CD14-positive monocyte (primary cell): ENCODE data around the gene TOR4A. TPM values are rescaled to one million over a fixed set of nuclear protein-coding genes. Genes with fewer than 3 reads are reported as not detected.
A peak's percentile ranks its signal among the peaks of the same experiment; 100 is the strongest.

Experiments used
- DNase-seq, 3 donors: peaks; one replicate each; pipeline ENCODE4 v3.0.0-alpha.2; 2011 to 2022
- H2AFZ ChIP-seq: 2 replicates; pipeline ENCODE4 v1.6.0; 2012; ENCODE audit warnings: mild to moderate bottlenecking, low read depth, low read length, inconsistent platforms; ENCODE audit not compliant: insufficient read depth, poor library complexity, severe bottlenecking
- H3K27ac ChIP-seq, 2 donors: 1 replicate in 1 of 2; 2 replicates in 1 of 2; pipeline ENCODE4 v1.5.1; 2012 to 2013; ENCODE audit warnings: low read length in 2 of 2, control low read depth in 1 of 2, inconsistent platforms in 1 of 2, low read depth in 1 of 2, mild to moderate bottlenecking in 1 of 2
- H3K27me3 ChIP-seq, 2 donors: one replicate each; pipeline versions ENCODE4 v1.6.0 to v1.6.1; 2011 to 2013; ENCODE audit warnings: low read length in 2 of 2; ENCODE audit not compliant: control insufficient read depth in 2 of 2, insufficient read depth in 2 of 2
- H3K36me3 ChIP-seq, 2 donors: replicated peaks in 1 of 2; 1 replicate in 1 of 2; 2 replicates in 1 of 2; pipeline versions ENCODE4 v1.5.1 to v1.6.1; 2012 to 2013; ENCODE audit warnings: low read length in 2 of 2, control low read depth in 1 of 2, inconsistent platforms in 1 of 2, mild to moderate bottlenecking in 1 of 2; ENCODE audit not compliant: insufficient read depth in 2 of 2, control insufficient read depth in 1 of 2
- H3K4me1 ChIP-seq, 2 donors: 1 replicate in 1 of 2; 2 replicates in 1 of 2; pipeline versions ENCODE4 v1.5.1 to v1.6.1; 2012 to 2013; ENCODE audit warnings: low read length in 2 of 2, control low read depth in 1 of 2, inconsistent platforms in 1 of 2, mild to moderate bottlenecking in 1 of 2, moderate library complexity in 1 of 2; ENCODE audit not compliant: insufficient read depth in 2 of 2, control insufficient read depth in 1 of 2
- H3K4me2 ChIP-seq: replicated peaks from 2 replicates; pipeline ENCODE3; 2012; ENCODE audit warnings: low read length, moderate library complexity, mild to moderate bottlenecking; ENCODE audit not compliant: poor library complexity, severe bottlenecking; ENCODE audit errors: extremely low read depth
- H3K4me3 ChIP-seq, 3 experiments: fragments of 200-600 bp in 1 of 3; sonication (generic) in 1 of 3; replicated peaks in 1 of 3; 1 replicate in 2 of 3; 2 replicates in 1 of 3; pipeline ENCODE4 v1.5.1; 2011 to 2013; ENCODE audit warnings: low read length in 3 of 3, mild to moderate bottlenecking in 3 of 3, control low read depth in 2 of 3, low read depth in 2 of 3, inconsistent platforms in 1 of 3, moderate library complexity in 1 of 3
- H3K79me2 ChIP-seq: 2 replicates; pipeline ENCODE4 v1.6.0; 2012; ENCODE audit warnings: mild to moderate bottlenecking, control low read depth, inconsistent platforms, low read length, moderate library complexity; ENCODE audit not compliant: insufficient read depth
- H3K9ac ChIP-seq: 2 replicates; pipeline ENCODE4 v1.6.0; 2017; ENCODE audit warnings: low read length, mild to moderate bottlenecking; ENCODE audit not compliant: insufficient read depth, poor library complexity, severe bottlenecking
- H3K9me3 ChIP-seq, 2 donors: replicated peaks in 1 of 2; 1 replicate in 1 of 2; 2 replicates in 1 of 2; pipeline versions ENCODE4 v1.5.1 to v1.6.1; 2012 to 2013; ENCODE audit warnings: low read length in 2 of 2, control low read depth in 1 of 2; ENCODE audit not compliant: control insufficient read depth in 1 of 2, insufficient read depth in 1 of 2
- H4K20me1 ChIP-seq: 2 replicates; pipeline ENCODE4 v1.6.0; 2012; ENCODE audit warnings: mild to moderate bottlenecking, low read length, control low read depth, moderate library complexity; ENCODE audit not compliant: insufficient read depth
- H3K27ac Mint-ChIP-seq, 7 donors: one replicate each; pipeline ENCODE4 v1.8.0; 2020; ENCODE audit warnings: mild to moderate bottlenecking in 7 of 7, mixed read lengths in 7 of 7, moderate library complexity in 6 of 7, inconsistent platforms in 2 of 7
- H3K27me3 Mint-ChIP-seq, 3 donors: one replicate each; pipeline ENCODE4 v1.8.0; 2021 to 2022; ENCODE audit warnings: low read depth in 3 of 3, mild to moderate bottlenecking in 3 of 3, mixed read lengths in 3 of 3, moderate library complexity in 3 of 3, inconsistent platforms in 1 of 3
- H3K36me3 Mint-ChIP-seq, 2 donors: one replicate each; pipeline ENCODE4 v1.8.0; 2020; ENCODE audit warnings: mixed read lengths in 2 of 2, inconsistent platforms in 1 of 2, mild to moderate bottlenecking in 1 of 2
- H3K4me1 Mint-ChIP-seq: one replicate; pipeline ENCODE4 v1.8.0; 2020; ENCODE audit warnings: mild to moderate bottlenecking, mixed read lengths
- H3K4me3 Mint-ChIP-seq, 2 donors: one replicate each; pipeline ENCODE4 v1.8.0; 2020; ENCODE audit warnings: mild to moderate bottlenecking in 2 of 2, mixed read lengths in 2 of 2, moderate library complexity in 1 of 2
- H3K9me3 Mint-ChIP-seq, 7 donors: one replicate each; pipeline ENCODE4 v1.8.0; 2020 to 2022; ENCODE audit warnings: mixed read lengths in 7 of 7, mild to moderate bottlenecking in 6 of 7, moderate library complexity in 6 of 7, inconsistent platforms in 2 of 7
- CTCF ChIP-seq: fragments of 200-600 bp; IDR thresholded peaks from one replicate; pipeline ENCODE4 v1.8.0; 2022; ENCODE audit warnings: antibody characterized with exemption, mild to moderate bottlenecking
- WGBS: methylation state at CpG from one replicate; pipeline ENCODE4 v1.1.5; 2013; ENCODE audit warnings: missing lambda C conversion rate; ENCODE audit not compliant: insufficient coverage; 5-methylcytosine and 5-hydroxymethylcytosine counted together
- intact Hi-C, 2 donors: fragments of 100-400 bp; cut with micrococcal nuclease; formaldehyde crosslinking; loops; one replicate each; pipeline versions ENCODE4 v1.15.0 to v1.15.1; 2023
- polyA plus RNA-seq, 3 donors: library from polyadenylated mRNA; depleted of rRNA in 1 of 3; unstranded in 2 of 3; stranded (reverse) in 1 of 3; fragments of 300-500 nt in 2 of 3; fragments of >200 nt in 1 of 3; fragmentation: Illumina TruSeq in 2 of 3; gene quantifications; 1 replicate in 2 of 3; 2 replicates in 1 of 3; pipeline ENCODE4 v1.2.3, GENCODE V29; 2012 to 2021

Gene TOR4A
- polyA plus RNA-seq, 3 donors, result 13.7 to 17.6 (median 15.4) TPM

- WGBS, result 81% methylated on average over 24 of the region's 40 CpGs
- no peaks in the 10 kb centered on the region for H3K36me3 ChIP-seq
- H3K9me3 ChIP-seq, result no peaks in the 10 kb centered on the region
- intact Hi-C loops, result no loop called here
- H3K27ac ChIP-seq, result no peak overlapping the region
- H3K27me3 Mint-ChIP-seq, result peaks cover 2 to 34% (median 8%) of the 10 kb centered on the region in 3 donors
- H3K79me2 ChIP-seq, result peaks cover 12% of the 10 kb centered on the region
- H3K4me1 ChIP-seq, result peaks cover 22 to 23% of the 10 kb centered on the region in 2 donors
- peaks cover 14% of the 10 kb centered on the region for H3K4me1 Mint-ChIP-seq
- no peaks in the 10 kb centered on the region for H3K27me3 ChIP-seq
- H3K4me3 Mint-ChIP-seq, result no peak overlapping the region
- peaks cover 0 to 2% (median 0%) of the 10 kb centered on the region in 7 donors for H3K9me3 Mint-ChIP-seq
- DNase-seq, result no peak
- H3K36me3 Mint-ChIP-seq, result no peaks in the 10 kb centered on the region
- no peak overlapping the region for H3K4me3 ChIP-seq
- no peak overlapping the region for H2AFZ ChIP-seq
- TF ChIP-seq CTCF, result no peak
- H3K27ac Mint-ChIP-seq, result no peak overlapping the region
- H3K4me2 ChIP-seq, result no peak overlapping the region
- H4K20me1 ChIP-seq, result no peaks in the 10 kb centered on the region
- H3K9ac ChIP-seq, result no peak overlapping the region
Measured at GRCh38 chr9:137234055-137234697, 43.4 kb upstream of the TOR4A start.

- intact Hi-C loops, result loop anchor here in 1 of 2 donors (5.0 kb wide), 2 partner anchors 48 to 113 kb away; partner anchors contain the start of genes ANAPC2 and SSNA1
- Histone ChIP-seq H2AFZ (no peak overlapping the region), H3K27ac (no peak overlapping the region), H3K9ac (no peak overlapping the region), H3K27me3 (no peaks in the 10 kb centered on the region), H3K4me2 (no peak overlapping the region), H3K36me3 (no peaks in the 10 kb centered on the region), H3K9me3 (no peaks in the 10 kb centered on the region), H4K20me1 (no peaks in the 10 kb centered on the region), H3K4me1 (peaks cover 29 to 30% of the 10 kb centered on the region in 2 donors), H3K79me2 (peaks cover 17% of the 10 kb centered on the region), H3K4me3 (no peak overlapping the region)
- Mint-ChIP-seq H3K27me3 (peaks cover 2 to 27% (median 8%) of the 10 kb centered on the region in 3 donors), H3K36me3 (no peaks in the 10 kb centered on the region), H3K27ac (peak overlapping the region in 1 of 7 donors; percentile 70), H3K9me3 (peaks cover 0 to 2% (median 0%) of the 10 kb centered on the region in 7 donors), H3K4me3 (no peak overlapping the region), H3K4me1 (peaks cover 21% of the 10 kb centered on the region)
- no peak for TF ChIP-seq CTCF
- no peak for DNase-seq
- 78% methylated on average over 17 of the region's 18 CpGs for WGBS
Measured at GRCh38 chr9:137234758-137235423, 42.6 kb upstream of the TOR4A start.
